GM12875 (cell line): ENCODE measurements around the gene TRPC4AP.

Source experiments
- H3K4me3 ChIP-seq: one replicate; pipeline ENCODE4 v1.5.1; 2011; ENCODE audit warnings: low read depth, low read length, control low read depth
- CTCF ChIP-seq: IDR thresholded peaks from 2 replicates; pipeline ENCODE4 v1.5.1; 2011; ENCODE audit warnings: low read depth, mild to moderate bottlenecking, control low read depth, inconsistent platforms, low read length, moderate library complexity, borderline replicate concordance; ENCODE audit not compliant: insufficient read depth

The TRPC4AP gene

GRCh38 chr20:34992751-34993417, 99.7 kb downstream of the TRPC4AP start:
- no peak for TF ChIP-seq CTCF
- no peak overlapping the region for H3K4me3 ChIP-seq

- TF ChIP-seq CTCF: no peak
- H3K4me3 ChIP-seq: no peak overlapping the region
Observed at GRCh38 chr20:34990661-34991214, 101.9 kb downstream of the TRPC4AP start.

GRCh38 chr20:34990231-34990630, 102.4 kb downstream of the TRPC4AP start:
- TF ChIP-seq CTCF: no peak
- no peak overlapping the region for H3K4me3 ChIP-seq

GRCh38 chr20:34989670-34990069, 102.9 kb downstream of the TRPC4AP start:
- no peak for TF ChIP-seq CTCF
- H3K4me3 ChIP-seq: no peak overlapping the region

- no peak overlapping the region for H3K4me3 ChIP-seq
- TF ChIP-seq CTCF: no peak
Observed at GRCh38 chr20:34989118-34989517, 103.5 kb downstream of the TRPC4AP start.

- H3K4me3 ChIP-seq: no peak overlapping the region
- TF ChIP-seq CTCF: no peak
Observed at GRCh38 chr20:34988191-34988540, 104.4 kb downstream of the TRPC4AP start.

- H3K4me3 ChIP-seq: no peak overlapping the region
- no peak for TF ChIP-seq CTCF
Observed at GRCh38 chr20:34987288-34988190, 105.1 kb downstream of the TRPC4AP start.
